ENCODE data around the gene IL1RN.
"Not testable (repeated sequence)": the region's sequence is repeated elsewhere in the genome, so short reads cannot be mapped to it uniquely, and the experiment has no call there.

Gene IL1RN

GRCh38 chr2:113088213-113088992, 39.0 kb upstream of the IL1RN start:
- H3K9me3 ChIP-seq (ENCODE audit: control insufficient read depth in 5 of 5, low read length in 5 of 5): peaks cover 0 to 6% (median 0%) of the 10 kb centered on the region in 5 donors
- H3K36me3 ChIP-seq (ENCODE audit: control insufficient read depth in 5 of 5, insufficient read depth in 5 of 5, low read length in 5 of 5): no peaks in the 10 kb centered on the region
- H3K27ac ChIP-seq (ENCODE audit: low read depth, low read length): no peak overlapping the region

GRCh38 chr2:113089916-113090315, 37.5 kb upstream of the IL1RN start:
- no peaks in the 10 kb centered on the region for H3K36me3 ChIP-seq (ENCODE audit: control insufficient read depth in 5 of 5, insufficient read depth in 5 of 5, low read length in 5 of 5)
- H3K27ac ChIP-seq (ENCODE audit: low read depth, low read length): no peak overlapping the region
- H3K4me3 ChIP-seq (ENCODE audit: low read depth in 1 of 5, low read length in 5 of 5): no peak overlapping the region
- H3K4me1 ChIP-seq (ENCODE audit: control insufficient read depth in 5 of 5, insufficient read depth in 5 of 5, low read length in 5 of 5): no peaks in the 10 kb centered on the region
- peaks cover 0 to 6% (median 0%) of the 10 kb centered on the region in 5 donors for H3K9me3 ChIP-seq (ENCODE audit: control insufficient read depth in 5 of 5, low read length in 5 of 5)
- no peak overlapping the region for H3K9ac ChIP-seq (ENCODE audit: low read length in 5 of 5)
- peaks cover 0 to 6% (median 0%) of the 10 kb centered on the region in 5 donors for H3K27me3 ChIP-seq (ENCODE audit: control insufficient read depth in 5 of 5, insufficient read depth in 4 of 5, low read length in 5 of 5)

More at GRCh38 chr2:113088213-113088992, 39.0 kb upstream of the IL1RN start:
- Histone ChIP-seq H3K9ac (ENCODE audit: low read length in 5 of 5) (no peak overlapping the region), H3K4me1 (ENCODE audit: control insufficient read depth in 5 of 5, insufficient read depth in 5 of 5, low read length in 5 of 5) (no peaks in the 10 kb centered on the region), H3K27me3 (ENCODE audit: control insufficient read depth in 5 of 5, insufficient read depth in 4 of 5, low read length in 5 of 5) (peaks cover 0 to 6% (median 0%) of the 10 kb centered on the region in 5 donors), H3K4me3 (ENCODE audit: low read depth in 1 of 5, low read length in 5 of 5) (no peak overlapping the region)

GRCh38 chr2:113091231-113091896, 36.0 kb upstream of the IL1RN start:
- peaks cover 0 to 6% (median 0%) of the 10 kb centered on the region in 5 donors for H3K27me3 ChIP-seq (ENCODE audit: control insufficient read depth in 5 of 5, insufficient read depth in 4 of 5, low read length in 5 of 5)
- no peak overlapping the region for H3K4me3 ChIP-seq (ENCODE audit: low read depth in 1 of 5, low read length in 5 of 5)
- no peak overlapping the region for H3K27ac ChIP-seq (ENCODE audit: low read depth, low read length)
- H3K36me3 ChIP-seq (ENCODE audit: control insufficient read depth in 5 of 5, insufficient read depth in 5 of 5, low read length in 5 of 5): no peaks in the 10 kb centered on the region
- peaks cover 0 to 6% (median 0%) of the 10 kb centered on the region in 5 donors for H3K9me3 ChIP-seq (ENCODE audit: control insufficient read depth in 5 of 5, low read length in 5 of 5)
- H3K4me1 ChIP-seq (ENCODE audit: control insufficient read depth in 5 of 5, insufficient read depth in 5 of 5, low read length in 5 of 5): no peaks in the 10 kb centered on the region
- no peak overlapping the region for H3K9ac ChIP-seq (ENCODE audit: low read length in 5 of 5)

GRCh38 chr2:113092864-113093612, 34.4 kb upstream of the IL1RN start:
- Histone ChIP-seq H3K9ac (ENCODE audit: low read length in 5 of 5) (no peak overlapping the region), H3K27me3 (ENCODE audit: control insufficient read depth in 5 of 5, insufficient read depth in 4 of 5, low read length in 5 of 5) (peaks cover 0 to 6% (median 0%) of the 10 kb centered on the region in 5 donors), H3K4me3 (ENCODE audit: low read depth in 1 of 5, low read length in 5 of 5) (no peak overlapping the region), H3K27ac (ENCODE audit: low read depth, low read length) (no peak overlapping the region), H3K9me3 (ENCODE audit: control insufficient read depth in 5 of 5, low read length in 5 of 5) (no peaks in the 10 kb centered on the region), H3K36me3 (ENCODE audit: control insufficient read depth in 5 of 5, insufficient read depth in 5 of 5, low read length in 5 of 5) (no peaks in the 10 kb centered on the region), H3K4me1 (ENCODE audit: control insufficient read depth in 5 of 5, insufficient read depth in 5 of 5, low read length in 5 of 5) (no peaks in the 10 kb centered on the region)

GRCh38 chr2:113093613-113093977, 33.8 kb upstream of the IL1RN start:
- H3K9me3 ChIP-seq (ENCODE audit: control insufficient read depth in 5 of 5, low read length in 5 of 5): no peaks in the 10 kb centered on the region
- H3K4me1 ChIP-seq (ENCODE audit: control insufficient read depth in 5 of 5, insufficient read depth in 5 of 5, low read length in 5 of 5): no peaks in the 10 kb centered on the region
- peaks cover 0 to 3% (median 0%) of the 10 kb centered on the region in 5 donors for H3K27me3 ChIP-seq (ENCODE audit: control insufficient read depth in 5 of 5, insufficient read depth in 4 of 5, low read length in 5 of 5)
- H3K4me3 ChIP-seq (ENCODE audit: low read depth in 1 of 5, low read length in 5 of 5): no peak overlapping the region
- no peak overlapping the region for H3K27ac ChIP-seq (ENCODE audit: low read depth, low read length)
- H3K9ac ChIP-seq (ENCODE audit: low read length in 5 of 5): no peak overlapping the region
- H3K36me3 ChIP-seq (ENCODE audit: control insufficient read depth in 5 of 5, insufficient read depth in 5 of 5, low read length in 5 of 5): no peaks in the 10 kb centered on the region

GRCh38 chr2:113096306-113096705, 31.1 kb upstream of the IL1RN start:
- H3K27me3 ChIP-seq (ENCODE audit: control insufficient read depth in 5 of 5, insufficient read depth in 4 of 5, low read length in 5 of 5); H3K9me3 ChIP-seq (ENCODE audit: control insufficient read depth in 5 of 5, low read length in 5 of 5); H3K4me3 ChIP-seq (ENCODE audit: low read depth in 1 of 5, low read length in 5 of 5); H3K27ac ChIP-seq (ENCODE audit: low read depth, low read length); H3K36me3 ChIP-seq (ENCODE audit: control insufficient read depth in 5 of 5, insufficient read depth in 5 of 5, low read length in 5 of 5); H3K9ac ChIP-seq (ENCODE audit: low read length in 5 of 5); H3K4me1 ChIP-seq (ENCODE audit: control insufficient read depth in 5 of 5, insufficient read depth in 5 of 5, low read length in 5 of 5): not testable (repeated sequence)

- not testable (repeated sequence) for H3K27me3 ChIP-seq (ENCODE audit: control insufficient read depth in 5 of 5, insufficient read depth in 4 of 5, low read length in 5 of 5); H3K4me3 ChIP-seq (ENCODE audit: low read depth in 1 of 5, low read length in 5 of 5); H3K9ac ChIP-seq (ENCODE audit: low read length in 5 of 5); H3K36me3 ChIP-seq (ENCODE audit: control insufficient read depth in 5 of 5, insufficient read depth in 5 of 5, low read length in 5 of 5); H3K27ac ChIP-seq (ENCODE audit: low read depth, low read length); H3K4me1 ChIP-seq (ENCODE audit: control insufficient read depth in 5 of 5, insufficient read depth in 5 of 5, low read length in 5 of 5); H3K9me3 ChIP-seq (ENCODE audit: control insufficient read depth in 5 of 5, low read length in 5 of 5)
Measured at GRCh38 chr2:113096842-113097618, 30.4 kb upstream of the IL1RN start.

- H3K9me3 ChIP-seq (ENCODE audit: control insufficient read depth in 5 of 5, low read length in 5 of 5): peaks cover 0 to 9% (median 4%) of the 10 kb centered on the region in 5 donors
- no peaks in the 10 kb centered on the region for H3K36me3 ChIP-seq (ENCODE audit: control insufficient read depth in 5 of 5, insufficient read depth in 5 of 5, low read length in 5 of 5)
- peaks cover 0 to 2% (median 0%) of the 10 kb centered on the region in 5 donors for H3K4me1 ChIP-seq (ENCODE audit: control insufficient read depth in 5 of 5, insufficient read depth in 5 of 5, low read length in 5 of 5)
- no peak overlapping the region for H3K27ac ChIP-seq (ENCODE audit: low read depth, low read length)
- no peaks in the 10 kb centered on the region for H3K27me3 ChIP-seq (ENCODE audit: control insufficient read depth in 5 of 5, insufficient read depth in 4 of 5, low read length in 5 of 5)
- H3K9ac ChIP-seq (ENCODE audit: low read length in 5 of 5): no peak overlapping the region
- H3K4me3 ChIP-seq (ENCODE audit: low read depth in 1 of 5, low read length in 5 of 5): no peak overlapping the region
Measured at GRCh38 chr2:113098041-113098440, 29.4 kb upstream of the IL1RN start.

- Histone ChIP-seq H3K27ac (ENCODE audit: low read depth, low read length) (no peak overlapping the region), H3K4me1 (ENCODE audit: control insufficient read depth in 5 of 5, insufficient read depth in 5 of 5, low read length in 5 of 5) (peaks cover 0 to 2% (median 0%) of the 10 kb centered on the region in 5 donors), H3K9me3 (ENCODE audit: control insufficient read depth in 5 of 5, low read length in 5 of 5) (peaks cover 0 to 9% (median 4%) of the 10 kb centered on the region in 5 donors), H3K9ac (ENCODE audit: low read length in 5 of 5) (no peak overlapping the region), H3K36me3 (ENCODE audit: control insufficient read depth in 5 of 5, insufficient read depth in 5 of 5, low read length in 5 of 5) (no peaks in the 10 kb centered on the region), H3K4me3 (ENCODE audit: low read depth in 1 of 5, low read length in 5 of 5) (no peak overlapping the region), H3K27me3 (ENCODE audit: control insufficient read depth in 5 of 5, insufficient read depth in 4 of 5, low read length in 5 of 5) (no peaks in the 10 kb centered on the region)
Measured at GRCh38 chr2:113098532-113098931, 28.9 kb upstream of the IL1RN start.

Measured in subcutaneous abdominal adipose tissue (tissue), 5 donors.